ENCODE results near the gene PDS5B.

DNA sequence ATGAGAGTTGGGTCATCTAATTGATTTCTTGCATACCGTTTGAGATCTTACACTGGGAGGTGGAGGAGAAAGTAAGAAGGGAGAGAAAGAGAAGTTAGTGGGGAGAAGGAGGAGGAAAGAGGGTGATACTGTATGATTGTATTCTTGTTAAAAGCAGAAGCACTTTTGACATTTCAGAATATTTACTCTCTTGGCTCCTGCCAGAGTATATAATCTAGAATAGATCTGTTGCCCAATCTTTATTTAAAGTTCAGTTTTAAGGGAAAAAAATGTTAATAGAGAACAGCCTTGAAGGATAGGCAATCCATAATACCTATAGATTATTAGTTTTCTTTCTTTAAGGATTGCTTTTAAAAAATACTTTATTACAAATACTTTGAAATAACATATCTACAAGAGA, 41.5 kb downstream of the PDS5B start:
- TF ChIP-seq, protein P1, sequence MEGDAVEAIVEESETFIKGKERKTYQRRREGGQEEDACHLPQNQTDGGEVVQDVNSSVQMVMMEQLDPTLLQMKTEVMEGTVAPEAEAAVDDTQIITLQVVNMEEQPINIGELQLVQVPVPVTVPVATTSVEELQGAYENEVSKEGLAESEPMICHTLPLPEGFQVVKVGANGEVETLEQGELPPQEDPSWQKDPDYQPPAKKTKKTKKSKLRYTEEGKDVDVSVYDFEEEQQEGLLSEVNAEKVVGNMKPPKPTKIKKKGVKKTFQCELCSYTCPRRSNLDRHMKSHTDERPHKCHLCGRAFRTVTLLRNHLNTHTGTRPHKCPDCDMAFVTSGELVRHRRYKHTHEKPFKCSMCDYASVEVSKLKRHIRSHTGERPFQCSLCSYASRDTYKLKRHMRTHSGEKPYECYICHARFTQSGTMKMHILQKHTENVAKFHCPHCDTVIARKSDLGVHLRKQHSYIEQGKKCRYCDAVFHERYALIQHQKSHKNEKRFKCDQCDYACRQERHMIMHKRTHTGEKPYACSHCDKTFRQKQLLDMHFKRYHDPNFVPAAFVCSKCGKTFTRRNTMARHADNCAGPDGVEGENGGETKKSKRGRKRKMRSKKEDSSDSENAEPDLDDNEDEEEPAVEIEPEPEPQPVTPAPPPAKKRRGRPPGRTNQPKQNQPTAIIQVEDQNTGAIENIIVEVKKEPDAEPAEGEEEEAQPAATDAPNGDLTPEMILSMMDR (conservative IDR thresholded peaks at IDR 0.05; ENCODE audit: low read depth in 2 of 2) = no peak
- TF ChIP-seq NANOG (IDR thresholded peaks at IDR 0.05; ENCODE audit: borderline replicate concordance) (no peak), EZH2 (IDR thresholded peaks at IDR 0.05; ENCODE audit: low read depth, unreplicated experiment) (no peak)

All from GM23338 (cell line).